Activated CD4-positive, alpha-beta T cell treated with anti-CD3 and anti-CD28 coated beads, Interleukin-10, Interleukin-2, amounts not matched to agents 100 ng/mL and 50 ng/mL, durations not matched to agents 16 hours and 8 hours (primary cell): ENCODE measurements around the gene LBHD1.
"Not testable (repeated sequence)": the region's sequence is repeated elsewhere in the genome, so short reads cannot be mapped to it uniquely, and the experiment has no call there.

Source experiments
- DNase-seq: peaks from one replicate; pipeline ENCODE4 v3.0.0-alpha.2; 2020

LBHD1 gene

GRCh38 chr11:62689421-62690183 lies 17.5 kb upstream of the LBHD1 start, which contains the start of gene LRRN4CL:
LRRN4CL (minus strand) TSS chr11:62689530; CDS start chr11:62688508, 1,022 bp downstream.
- no peak for DNase-seq

DNA sequence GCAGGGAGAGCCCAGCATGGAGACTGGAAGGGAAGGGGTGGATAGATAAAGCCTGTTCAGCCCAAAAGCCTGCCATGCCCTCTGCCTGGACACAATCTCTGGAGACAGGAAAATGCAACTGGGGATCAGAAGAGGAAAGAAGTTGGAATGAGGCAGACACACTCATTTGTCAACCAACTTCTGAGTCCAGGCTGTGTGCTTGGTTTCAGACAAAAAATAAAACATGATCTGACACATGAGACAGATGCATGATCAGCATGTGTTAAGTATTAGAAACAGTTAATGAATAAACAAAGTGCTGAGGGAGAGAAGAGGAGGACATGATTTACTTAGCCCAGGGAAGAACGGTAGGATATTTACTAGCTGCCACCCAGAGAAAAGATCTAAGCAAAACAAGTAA lies 16.4 kb upstream of the LBHD1 start:
- no peak for DNase-seq

DNA sequence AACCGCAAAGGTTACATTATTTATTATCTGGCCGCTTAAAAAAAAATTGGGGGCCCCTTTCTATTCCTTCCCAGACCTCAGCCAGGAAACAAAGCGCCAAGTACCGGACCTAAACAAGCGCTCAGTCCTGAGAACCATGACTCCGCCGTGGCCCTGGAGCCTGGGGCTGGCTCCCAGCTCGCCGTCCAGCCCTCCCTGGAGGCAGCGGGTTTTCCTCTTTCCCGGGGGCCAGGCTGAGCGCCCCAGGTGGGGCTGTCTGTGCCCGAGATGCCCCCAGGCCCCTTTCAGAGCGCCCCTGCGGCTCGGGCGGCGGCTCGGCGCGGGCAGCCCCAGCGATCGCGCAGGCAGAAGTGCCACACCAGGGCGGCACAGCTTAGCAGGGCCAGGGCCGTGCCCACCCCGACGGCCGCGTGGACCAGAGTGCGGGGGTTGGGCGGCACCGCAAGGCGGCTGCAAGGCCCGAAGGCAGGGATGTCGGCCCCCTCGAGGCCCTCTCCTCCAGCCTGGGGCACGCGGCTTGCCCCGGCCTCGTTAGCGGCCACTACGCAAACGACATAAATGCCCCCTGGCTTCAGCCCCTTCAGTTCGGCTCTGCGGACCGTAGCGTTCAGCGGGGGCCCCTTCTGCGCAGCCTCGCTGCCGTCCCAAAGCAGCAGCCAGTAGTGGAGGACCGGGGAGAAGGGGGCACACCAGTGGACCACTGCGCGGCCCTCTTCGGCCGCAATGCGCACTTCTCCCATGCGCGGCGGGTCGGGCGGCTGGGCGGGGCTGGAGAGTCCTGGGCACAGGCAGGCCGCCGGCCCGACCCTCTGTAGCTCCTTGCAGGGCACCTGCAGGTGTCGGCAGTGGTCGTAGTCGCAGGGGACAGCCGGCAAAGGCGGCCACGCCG lies 15.7 kb upstream of the LBHD1 start:
- no peak for DNase-seq

DNA sequence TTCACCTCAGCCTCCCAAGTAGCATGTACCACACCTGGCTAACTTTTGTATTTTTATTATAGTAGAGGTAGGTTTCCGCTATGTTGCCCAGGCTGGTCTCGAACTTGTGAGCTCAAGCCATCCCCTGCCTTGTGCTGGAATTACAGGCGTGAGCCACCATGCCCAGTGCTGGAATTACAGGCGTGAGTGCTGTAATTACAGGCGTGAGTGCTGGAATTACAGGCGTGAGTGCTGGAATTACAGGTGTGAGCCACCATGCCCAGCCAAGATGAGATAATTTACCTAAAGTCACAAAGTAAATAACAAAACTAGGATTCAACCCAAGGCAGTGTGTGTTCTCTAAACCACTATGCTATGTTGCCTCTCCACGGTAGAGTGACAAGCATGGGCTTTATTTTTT lies 10.5 kb upstream of the LBHD1 start:
- no peak for DNase-seq

- DNase-seq, result peak; percentile 71
Measured at GRCh38 chr11:62680825-62681240, 8.8 kb upstream of the LBHD1 start.

DNA sequence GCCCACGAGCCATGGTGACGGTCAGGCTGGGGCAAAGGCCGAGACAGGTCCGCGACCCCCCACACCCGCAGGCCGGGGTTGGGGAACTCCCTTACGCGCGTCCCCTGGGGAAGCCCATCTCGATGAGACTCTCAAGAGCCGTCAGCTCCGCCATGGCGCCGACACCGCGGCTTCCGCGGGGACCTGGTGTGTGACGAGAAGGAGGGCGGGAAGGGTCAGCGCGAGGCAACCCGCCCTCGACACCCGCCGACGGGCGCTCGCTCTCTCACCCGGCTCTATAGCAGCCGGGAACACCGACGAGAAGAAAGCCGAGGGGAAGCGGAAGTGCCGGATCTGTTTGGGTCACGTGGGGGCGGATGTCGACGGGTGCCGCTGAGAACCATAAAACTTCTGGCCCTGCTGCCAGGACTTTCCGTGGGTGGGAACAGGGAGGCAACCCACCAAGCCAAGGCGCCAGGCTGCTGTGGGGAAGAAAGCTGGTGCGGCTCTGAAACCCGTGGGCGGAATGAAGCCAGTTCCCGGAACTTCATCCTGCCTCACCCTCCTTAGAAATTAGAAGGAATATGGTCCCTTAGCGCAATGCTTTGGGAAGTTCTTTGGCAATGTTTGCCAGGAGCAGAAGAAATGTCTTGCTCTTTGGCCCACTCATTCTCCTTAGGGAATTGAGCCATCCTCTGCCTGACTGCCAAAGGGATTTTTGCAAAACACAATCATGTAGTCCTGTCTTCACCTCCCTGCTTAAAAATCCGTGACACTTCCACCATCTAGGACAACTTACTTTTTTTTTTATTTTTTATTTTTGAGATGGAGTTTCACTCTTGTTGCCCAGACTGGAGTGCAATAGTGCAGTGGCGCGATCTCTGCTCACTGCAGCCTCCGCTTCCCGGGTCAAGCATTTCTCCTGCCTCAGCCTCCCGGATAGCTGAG lies 7.0 kb upstream of the LBHD1 start, which contains the start of gene UBXN1:
UBXN1 (minus strand) TSS at position 304 of the 927 bp plus-strand sequence; CDS start at position 154, 150 bp downstream.
- peak; percentile 89 for DNase-seq

GRCh38 chr11:62678433-62678769 lies 6.3 kb upstream of the LBHD1 start:
- no peak for DNase-seq

GRCh38 chr11:62677714-62678113 lies 5.6 kb upstream of the LBHD1 start:
- no peak for DNase-seq

DNA sequence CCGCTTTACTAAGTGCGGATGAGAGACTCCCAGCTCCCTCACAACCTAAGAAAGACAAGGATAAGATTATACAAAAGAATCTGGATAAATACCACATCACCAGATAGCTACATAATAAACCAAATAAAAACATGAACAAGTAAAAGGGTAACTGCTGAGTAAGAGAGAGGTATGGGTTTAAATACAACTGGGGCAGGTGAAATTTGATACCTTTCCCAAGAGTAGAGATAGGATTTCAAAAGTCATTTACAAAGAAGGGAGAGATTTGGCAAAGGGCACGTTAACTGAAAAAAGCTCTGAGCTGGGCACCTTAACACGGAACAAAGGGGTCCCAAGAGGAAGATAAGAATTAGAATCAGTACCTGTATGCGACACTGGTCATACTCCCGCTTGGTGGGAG lies 5.1 kb upstream of the LBHD1 start:
- DNase-seq, result no peak

GRCh38 chr11:62676698-62677097 lies 4.6 kb upstream of the LBHD1 start:
- no peak for DNase-seq

GRCh38 chr11:62675415-62675814 lies 3.3 kb upstream of the LBHD1 start:
- not testable (repeated sequence) for DNase-seq

DNA sequence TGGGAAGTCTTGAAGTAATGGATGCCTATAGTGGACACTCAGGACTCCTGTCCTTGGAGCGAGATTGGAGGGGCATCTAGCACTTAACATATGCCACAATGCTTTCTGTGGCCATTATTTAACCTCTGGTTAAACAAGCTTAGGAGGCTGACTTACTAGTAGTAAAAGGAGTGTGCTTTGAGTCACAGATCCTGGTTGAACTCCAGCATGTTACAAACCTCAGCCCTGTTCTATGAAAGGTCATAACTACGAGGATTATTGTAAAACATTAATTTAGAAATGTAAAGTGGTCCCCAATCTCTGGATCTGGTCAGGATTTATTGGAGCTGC lies 1.1 kb upstream of the LBHD1 start:
- no peak for DNase-seq

- no peak for DNase-seq
Measured at GRCh38 chr11:62671236-62671607, 845 bp downstream of the LBHD1 start.

- no peak for DNase-seq
Measured at GRCh38 chr11:62669420-62670161, 2.5 kb downstream of the LBHD1 start.

DNA sequence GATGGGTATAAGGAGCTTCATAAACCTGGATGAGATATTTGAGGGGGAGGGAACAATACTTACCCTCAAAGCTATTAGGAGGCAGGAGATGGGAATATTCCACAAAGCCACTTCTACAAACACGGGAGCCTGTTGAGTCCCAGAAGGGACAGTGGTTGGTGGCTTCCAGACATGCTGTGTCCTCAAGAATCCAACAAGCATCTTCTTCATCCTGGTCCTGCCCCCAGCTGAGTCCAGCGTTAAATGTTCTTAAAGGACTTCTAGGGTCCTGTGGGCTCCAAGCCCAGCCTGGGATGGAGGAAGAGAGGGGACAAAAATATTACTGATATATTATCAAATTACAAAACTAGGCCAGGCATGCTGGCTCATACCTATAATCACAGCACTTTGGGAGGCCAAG lies 4.6 kb downstream of the LBHD1 start:
- DNase-seq, result no peak

DNA sequence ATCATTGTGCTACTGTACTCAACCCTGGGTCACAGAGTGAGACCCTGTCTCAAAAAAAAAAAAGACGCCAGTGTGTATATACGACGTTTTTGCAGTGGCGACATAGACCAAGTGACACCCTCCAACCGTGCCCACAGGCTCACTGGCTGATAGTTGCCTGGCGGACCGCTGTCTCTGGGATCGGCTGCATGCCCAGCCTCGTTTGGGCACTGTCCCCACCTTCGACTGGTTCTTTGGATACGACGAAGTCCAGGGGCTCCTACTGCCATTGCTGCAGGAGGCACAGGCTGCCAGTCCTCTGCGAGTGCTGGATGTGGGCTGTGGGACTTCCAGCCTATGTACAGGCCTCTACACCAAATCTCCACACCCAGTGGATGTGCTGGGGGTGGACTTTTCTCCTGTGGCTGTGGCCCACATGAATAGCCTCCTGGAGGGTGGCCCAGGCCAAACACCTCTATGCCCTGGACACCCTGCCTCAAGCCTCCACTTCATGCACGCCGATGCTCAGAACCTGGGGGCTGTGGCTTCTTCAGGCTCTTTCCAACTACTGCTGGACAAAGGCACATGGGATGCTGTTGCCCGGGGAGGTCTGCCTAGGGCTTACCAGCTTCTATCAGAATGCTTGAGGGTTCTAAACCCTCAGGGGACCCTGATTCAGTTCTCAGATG lies 5.7 kb downstream of the LBHD1 start:
- peak; percentile 39 for DNase-seq

- peak; percentile 66 for DNase-seq
Measured at GRCh38 chr11:62665599-62666258, 6.3 kb downstream of the LBHD1 start.

DNA sequence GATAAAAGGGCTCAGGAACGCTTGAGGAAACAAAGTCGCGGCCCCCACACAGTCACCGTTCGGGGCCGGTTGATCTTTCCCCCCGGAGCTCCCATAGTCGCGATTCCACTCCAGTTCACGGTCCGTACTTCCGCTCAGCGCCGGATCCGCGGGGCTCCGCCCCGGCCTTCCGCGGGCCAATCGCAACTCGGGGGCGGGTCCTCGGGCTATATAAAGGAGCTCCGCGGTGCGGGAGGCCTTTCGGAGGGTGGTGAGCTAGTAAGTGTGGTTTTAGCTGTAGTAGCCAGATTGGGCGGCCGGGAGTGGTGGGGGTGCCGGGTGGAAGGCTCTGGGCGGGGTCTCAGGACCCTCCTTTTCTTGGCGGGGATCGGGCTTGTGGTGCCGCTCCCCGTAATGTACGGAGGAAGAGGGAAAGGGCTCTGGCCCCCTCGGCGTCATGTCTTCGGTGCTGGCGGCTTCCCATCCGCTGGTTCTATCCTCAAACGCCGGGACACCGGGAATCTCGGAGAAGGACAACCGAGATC lies 6.9 kb downstream of the LBHD1 start, which contains the start of the genes C11orf98 and CSKMT:
C11orf98 (minus strand) TSS at position 136 of the 524 bp plus-strand sequence; CDS start at position 95, 41 bp downstream.
CSKMT (plus strand) TSS at position 238 of the 524 bp plus-strand sequence. CDS start 568 bp downstream, outside the sequence.
- DNase-seq, result peak; percentile 98

- peak; percentile 67 for DNase-seq
Measured at GRCh38 chr11:62664405-62665074, 7.5 kb downstream of the LBHD1 start.
